ENCODE data around the gene BSCL2.

- TF ChIP-seq POLR2A (IDR thresholded peaks at IDR 0.05) (peak in 2 of 4 donors; percentile 53 to 80), CTCF (IDR thresholded peaks at IDR 0.05) (peak in 4 of 6 experiments; percentile 10 to 42 (median 30))
Observed at GRCh38 chr11:62753736-62754603, 46.7 kb upstream of the BSCL2 start, which contains the start of gene ZBTB3.
